GM12873 (cell line): ENCODE data around the gene SLC9C1.

Experiments
- TF ChIP-seq, protein P1 (sequence below): IDR thresholded peaks from 2 replicates; pipeline ENCODE4 v1.5.1; 2012; ENCODE audit warnings: low read depth, mild to moderate bottlenecking, moderate library complexity, low read length, control low read depth; ENCODE audit not compliant: insufficient read depth; ENCODE audit errors: missing control alignments

SLC9C1 gene

GRCh38 chr3:112293368-112294321, at the start of gene SLC9C1:
Gene SLC9C1, minus strand, starts transcription at chr3:112294216. Its CDS starts 7,425 bp downstream, at chr3:112286791.
- TF ChIP-seq, protein P1, sequence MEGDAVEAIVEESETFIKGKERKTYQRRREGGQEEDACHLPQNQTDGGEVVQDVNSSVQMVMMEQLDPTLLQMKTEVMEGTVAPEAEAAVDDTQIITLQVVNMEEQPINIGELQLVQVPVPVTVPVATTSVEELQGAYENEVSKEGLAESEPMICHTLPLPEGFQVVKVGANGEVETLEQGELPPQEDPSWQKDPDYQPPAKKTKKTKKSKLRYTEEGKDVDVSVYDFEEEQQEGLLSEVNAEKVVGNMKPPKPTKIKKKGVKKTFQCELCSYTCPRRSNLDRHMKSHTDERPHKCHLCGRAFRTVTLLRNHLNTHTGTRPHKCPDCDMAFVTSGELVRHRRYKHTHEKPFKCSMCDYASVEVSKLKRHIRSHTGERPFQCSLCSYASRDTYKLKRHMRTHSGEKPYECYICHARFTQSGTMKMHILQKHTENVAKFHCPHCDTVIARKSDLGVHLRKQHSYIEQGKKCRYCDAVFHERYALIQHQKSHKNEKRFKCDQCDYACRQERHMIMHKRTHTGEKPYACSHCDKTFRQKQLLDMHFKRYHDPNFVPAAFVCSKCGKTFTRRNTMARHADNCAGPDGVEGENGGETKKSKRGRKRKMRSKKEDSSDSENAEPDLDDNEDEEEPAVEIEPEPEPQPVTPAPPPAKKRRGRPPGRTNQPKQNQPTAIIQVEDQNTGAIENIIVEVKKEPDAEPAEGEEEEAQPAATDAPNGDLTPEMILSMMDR = peak; percentile 71

DNA sequence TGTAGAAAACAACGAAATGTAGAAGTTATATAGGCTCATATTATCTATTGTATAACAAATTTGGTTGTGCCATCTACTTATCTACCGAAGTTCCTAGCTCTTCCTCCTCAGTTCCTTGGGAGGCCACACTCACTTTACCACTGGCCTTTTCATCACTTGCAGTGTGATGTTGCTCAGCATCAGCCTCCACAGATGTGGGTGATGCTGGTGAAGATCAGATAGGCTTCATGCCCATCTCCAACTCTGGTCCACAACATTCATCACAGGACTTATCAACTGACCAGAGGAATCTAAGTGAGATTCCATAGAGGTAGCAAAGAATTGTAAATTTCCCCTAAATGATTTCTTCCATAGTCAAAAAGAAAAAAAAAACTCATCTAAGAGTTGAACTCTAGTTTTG, 47.4 kb upstream of the SLC9C1 start:
- TF ChIP-seq, protein P1 = no peak

DNA sequence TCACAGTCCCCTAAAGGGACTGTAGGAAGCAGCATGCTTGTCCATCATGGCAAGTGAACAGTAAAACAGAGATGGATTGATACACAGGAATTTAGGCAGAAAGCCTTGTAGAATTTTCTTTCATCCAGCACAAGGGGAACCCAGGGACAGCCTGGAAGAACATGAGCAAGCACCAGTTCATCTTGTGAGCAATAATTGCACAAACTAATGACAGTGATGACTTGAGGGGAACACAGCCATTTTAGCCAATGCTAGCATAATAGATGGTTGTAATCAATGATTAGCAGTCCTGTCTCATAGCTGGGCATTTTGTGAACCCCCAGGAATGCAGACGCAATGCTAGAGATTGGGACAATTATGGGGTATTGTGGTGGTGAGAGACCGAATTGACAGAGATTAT, 45.6 kb upstream of the SLC9C1 start:
- TF ChIP-seq, protein P1 = no peak

GRCh38 chr3:112339134-112339533, 45.1 kb upstream of the SLC9C1 start:
- TF ChIP-seq, protein P1 = no peak

DNA sequence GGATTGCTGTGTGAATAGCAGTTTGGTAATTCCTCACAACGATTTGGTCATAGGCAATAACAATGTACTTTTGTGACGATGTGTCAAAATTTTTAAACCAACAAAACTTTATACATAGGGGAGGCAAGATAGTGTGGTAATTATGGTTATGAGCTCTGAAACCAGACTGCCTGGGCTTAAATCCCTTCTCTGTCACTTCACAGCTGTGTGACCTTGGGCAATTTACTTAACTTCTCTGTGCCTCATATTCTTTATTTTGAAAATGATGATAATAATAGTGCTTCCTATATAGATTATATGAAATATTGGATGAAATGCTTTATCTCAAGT, 44.7 kb upstream of the SLC9C1 start:
- TF ChIP-seq, protein P1 = no peak

- TF ChIP-seq, protein P1 = no peak
Observed at GRCh38 chr3:112338021-112338726, 44.2 kb upstream of the SLC9C1 start.

- TF ChIP-seq, protein P1 = no peak
Observed at GRCh38 chr3:112335434-112335781, 41.4 kb upstream of the SLC9C1 start.
